Transverse colon (tissue), 4 donors: ENCODE results near the gene RFX1.

Source experiments
- CTCF ChIP-seq, 5 experiments: fragments of 200-600 bp in 3 of 5; fragments of 450-650 bp in 2 of 5; sonication (generic) in 3 of 5; IDR thresholded peaks; 1 replicate in 2 of 5; 2 replicates in 3 of 5; pipeline ENCODE4 v1.5.1; 2016 to 2017; ENCODE audit warnings: antibody characterized with exemption in 5 of 5, inconsistent platforms in 3 of 5, mild to moderate bottlenecking in 2 of 5, moderate library complexity in 1 of 5
- EP300 ChIP-seq: sonication (generic); formaldehyde crosslinking; IDR thresholded peaks from one replicate; pipeline ENCODE4 v1.6.1; 2017; ENCODE audit warnings: antibody characterized with exemption, low read depth
- POLR2A ChIP-seq: fragments of 450-650 bp; IDR thresholded peaks from one replicate; pipeline ENCODE4 v1.6.1; 2016; ENCODE audit warnings: antibody characterized with exemption, mild to moderate bottlenecking, moderate library complexity
- POLR2AphosphoS5 ChIP-seq, 3 donors: sonication (generic); formaldehyde crosslinking; IDR thresholded peaks; one replicate each; pipeline ENCODE4 v1.6.1; 2016; ENCODE audit warnings: antibody characterized with exemption in 3 of 3

DNA sequence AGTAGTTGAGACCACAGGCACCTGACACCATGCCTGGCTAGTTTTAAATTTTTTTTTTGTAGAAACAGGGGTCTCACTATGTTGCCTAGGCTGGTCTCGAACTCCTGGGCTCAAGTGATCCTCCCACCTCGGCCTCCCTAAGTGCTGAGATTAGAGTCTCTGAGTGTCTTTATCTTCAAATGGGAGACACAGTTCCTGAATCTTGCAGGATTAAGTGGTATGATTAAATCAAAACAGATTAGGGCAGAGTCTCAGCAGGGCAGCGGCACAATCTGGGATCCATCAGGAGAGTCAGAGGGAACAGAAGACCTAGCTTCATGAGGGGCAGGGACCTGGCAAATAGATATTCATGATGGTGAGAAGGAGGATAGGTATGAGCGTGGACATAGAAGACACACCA, 22.8 kb upstream of the RFX1 start:
- no peak for TF ChIP-seq POLR2A
- no peak for TF ChIP-seq CTCF (IDR thresholded peaks at IDR 0.05)
- no peak for TF ChIP-seq POLR2AphosphoS5 (IDR thresholded peaks at IDR 0.05)
- no peak for TF ChIP-seq EP300
